Cardiac muscle cell (in vitro differentiated cells and primary cell): ENCODE measurements around the gene PGGHG. TPM values are rescaled to one million over a fixed set of nuclear protein-coding genes. Genes with fewer than 3 reads are reported as not detected.
"Not testable (repeated sequence)": the region's sequence is repeated elsewhere in the genome, so short reads cannot be mapped to it uniquely, and the experiment has no call there.

Experiments used
- DNase-seq, 2 donors: peaks; one replicate each; pipeline versions ENCODE4 v3.0.0 to v3.0.0-alpha.2; 2010 to 2017; ENCODE audit warnings: low read depth in 1 of 2, low spot score in 1 of 2
- H3K27ac ChIP-seq: fragments of 200-600 bp; sonication (generic); 2 replicates; pipeline ENCODE4 v1.5.1; 2016
- H3K27me3 ChIP-seq: fragments of 200-600 bp; sonication (generic); 2 replicates; pipeline ENCODE4 v1.6.0; 2016; ENCODE audit warnings: control low read depth
- H3K36me3 ChIP-seq: fragments of 200-600 bp; sonication (generic); 2 replicates; pipeline ENCODE4 v1.5.1; 2016; ENCODE audit warnings: control low read depth
- H3K4me1 ChIP-seq: fragments of 200-600 bp; sonication (generic); 2 replicates; pipeline ENCODE4 v1.8.1; 2017; ENCODE audit warnings: low read depth, mild to moderate bottlenecking, mixed run types
- H3K4me3 ChIP-seq: fragments of 200-600 bp; sonication (generic); 2 replicates; pipeline ENCODE4 v1.5.1; 2016; ENCODE audit warnings: mild to moderate bottlenecking
- H3K9me3 ChIP-seq: fragments of 200-600 bp; sonication (generic); 2 replicates; pipeline ENCODE4 v1.5.1; 2017; ENCODE audit warnings: low read depth, mild to moderate bottlenecking, control low read depth
- CTCF ChIP-seq: IDR thresholded peaks from 2 replicates; pipeline ENCODE4 v1.5.1; 2012; ENCODE audit warnings: low read depth, mild to moderate bottlenecking, low read length
- polyA plus RNA-seq: library from polyadenylated mRNA; unstranded; fragments of >200 nt; fragmentation: Nextera tagmentation; extraction: Ambion mirVana; gene quantifications from 2 replicates; pipeline ENCODE4 v1.2.1, GENCODE V29; 2016
- total RNA-seq: library from RNA; depleted of rRNA; stranded (reverse); fragments of >200 nt; gene quantifications from 2 replicates; pipeline ENCODE4 v1.2.3, GENCODE V29; 2016

Gene PGGHG
- total and polyA plus RNA-seq, 2 experiments from 2014 or later, result 33.1 to 88.7 TPM

DNA sequence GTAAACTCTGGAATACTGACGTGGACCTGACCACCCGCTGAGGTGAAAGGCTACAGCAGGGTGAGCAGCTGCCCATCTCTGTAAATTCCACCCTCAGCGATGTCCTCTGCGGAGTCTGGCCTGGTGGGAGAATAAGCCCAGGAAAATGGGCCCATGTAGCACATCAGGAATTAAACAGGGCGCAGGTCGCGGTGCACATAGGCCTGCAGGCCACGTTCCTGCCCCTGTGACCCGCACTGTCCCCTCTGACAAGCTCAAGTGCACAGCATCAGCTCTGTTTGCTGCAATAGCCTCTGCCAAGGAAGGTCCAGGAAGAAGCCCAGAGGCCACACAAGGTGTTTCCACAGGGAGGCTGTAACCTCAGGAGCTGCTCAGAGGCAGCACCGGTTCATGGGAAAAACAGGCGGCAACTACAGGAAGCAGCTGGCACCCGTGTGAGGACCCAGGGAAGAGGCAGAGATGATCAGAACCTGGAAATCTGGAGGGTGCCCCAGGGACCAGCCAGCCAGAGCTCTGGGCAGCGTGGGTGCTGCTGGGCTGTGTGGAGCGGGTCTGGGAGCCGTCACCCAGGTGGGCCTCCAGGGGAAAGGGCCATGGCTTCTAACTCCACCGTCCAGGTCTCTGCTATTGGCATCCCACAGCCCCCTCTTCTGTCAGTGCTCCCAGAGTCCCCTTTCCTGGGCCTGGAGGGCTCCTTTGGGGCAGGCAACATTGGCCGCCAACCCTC, 17.9 kb downstream of the PGGHG start:
- H3K4me1 ChIP-seq, result peaks cover 16% of the 10 kb centered on the region
- TF ChIP-seq CTCF, result no peak
- H3K4me3 ChIP-seq, result no peak overlapping the region
- no peaks in the 10 kb centered on the region for H3K36me3 ChIP-seq
- DNase-seq, result no peak
- peak overlapping the region; percentile 87 for H3K27ac ChIP-seq
- no peaks in the 10 kb centered on the region for H3K9me3 ChIP-seq
- no peaks in the 10 kb centered on the region for H3K27me3 ChIP-seq

DNA sequence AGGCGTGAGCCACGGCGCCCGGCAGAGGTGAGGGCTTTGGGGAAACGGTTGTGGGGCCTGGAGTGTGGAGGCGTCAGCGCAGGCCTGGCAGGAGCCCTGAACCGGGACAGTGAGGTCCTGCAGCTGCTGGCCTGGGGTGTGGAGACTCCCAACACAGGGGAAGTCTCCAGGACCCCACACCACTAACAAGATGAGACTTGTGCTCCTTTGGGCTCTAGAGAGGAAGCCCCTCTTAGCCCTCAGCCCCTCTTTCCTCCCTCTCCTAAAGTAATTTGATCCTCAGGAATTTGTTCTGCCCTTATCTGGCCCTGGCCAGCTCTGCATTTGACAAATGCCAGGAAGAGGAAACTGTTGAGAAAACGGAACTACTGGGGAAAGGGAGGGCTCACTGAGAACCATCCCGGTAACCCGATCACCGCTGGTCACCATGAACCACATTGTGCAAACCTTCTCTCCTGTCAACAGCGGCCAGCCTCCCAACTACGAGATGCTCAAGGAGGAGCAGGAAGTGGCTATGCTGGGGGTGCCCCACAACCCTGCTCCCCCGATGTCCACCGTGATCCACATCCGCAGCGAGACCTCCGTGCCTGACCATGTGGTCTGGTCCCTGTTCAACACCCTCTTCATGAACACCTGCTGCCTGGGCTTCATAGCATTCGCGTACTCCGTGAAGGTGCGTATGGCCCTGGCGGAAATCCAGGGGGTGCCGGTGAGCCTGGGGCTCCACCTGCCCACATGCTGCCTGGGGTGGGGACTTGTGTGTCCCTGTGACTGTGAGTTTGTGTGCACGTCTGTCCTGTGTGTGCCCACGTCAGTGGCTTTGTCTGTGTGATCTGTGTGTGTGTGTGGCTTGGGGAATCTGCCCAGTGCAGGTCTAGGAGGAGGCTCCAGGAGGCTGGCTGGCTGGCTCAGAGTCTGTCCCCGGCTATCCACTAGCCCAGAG, 19.1 kb downstream of the PGGHG start, which contains the start of gene IFITM2:
Gene IFITM2, plus strand, starts transcription at position 51 of the 943 bp plus-strand sequence. Its CDS starts 377 bp downstream, at position 428.
- H3K27ac ChIP-seq, result peak within 1 kb of the TSS; percentile 87
- peak; percentile 85 to 93 for DNase-seq
- not testable (repeated sequence) for H3K9me3 ChIP-seq, H3K4me3 ChIP-seq, H3K36me3 ChIP-seq, H3K27me3 ChIP-seq
- peaks cover 20% of the 10 kb centered on the region for H3K4me1 ChIP-seq

GRCh38 chr11:308740-309665, 20.1 kb downstream of the PGGHG start:
- DNase-seq, result peak in 1 of 2 donors; percentile 8

GRCh38 chr11:309979-310572, 21.1 kb downstream of the PGGHG start:
- peak in 1 of 2 donors; percentile 38 for DNase-seq
- H3K4me1 ChIP-seq, result peaks cover 33% of the 10 kb centered on the region
- H3K27ac ChIP-seq, H3K27me3 ChIP-seq, H3K9me3 ChIP-seq, H3K4me3 ChIP-seq, H3K36me3 ChIP-seq: not testable (repeated sequence)

More at GRCh38 chr11:308740-309665, 20.1 kb downstream of the PGGHG start:
- not testable (repeated sequence) for H3K4me3 ChIP-seq, H3K27me3 ChIP-seq, H3K9me3 ChIP-seq, H3K36me3 ChIP-seq
- Histone ChIP-seq H3K27ac (peak overlapping the region; percentile 87), H3K4me1 (peaks cover 27% of the 10 kb centered on the region)

DNA sequence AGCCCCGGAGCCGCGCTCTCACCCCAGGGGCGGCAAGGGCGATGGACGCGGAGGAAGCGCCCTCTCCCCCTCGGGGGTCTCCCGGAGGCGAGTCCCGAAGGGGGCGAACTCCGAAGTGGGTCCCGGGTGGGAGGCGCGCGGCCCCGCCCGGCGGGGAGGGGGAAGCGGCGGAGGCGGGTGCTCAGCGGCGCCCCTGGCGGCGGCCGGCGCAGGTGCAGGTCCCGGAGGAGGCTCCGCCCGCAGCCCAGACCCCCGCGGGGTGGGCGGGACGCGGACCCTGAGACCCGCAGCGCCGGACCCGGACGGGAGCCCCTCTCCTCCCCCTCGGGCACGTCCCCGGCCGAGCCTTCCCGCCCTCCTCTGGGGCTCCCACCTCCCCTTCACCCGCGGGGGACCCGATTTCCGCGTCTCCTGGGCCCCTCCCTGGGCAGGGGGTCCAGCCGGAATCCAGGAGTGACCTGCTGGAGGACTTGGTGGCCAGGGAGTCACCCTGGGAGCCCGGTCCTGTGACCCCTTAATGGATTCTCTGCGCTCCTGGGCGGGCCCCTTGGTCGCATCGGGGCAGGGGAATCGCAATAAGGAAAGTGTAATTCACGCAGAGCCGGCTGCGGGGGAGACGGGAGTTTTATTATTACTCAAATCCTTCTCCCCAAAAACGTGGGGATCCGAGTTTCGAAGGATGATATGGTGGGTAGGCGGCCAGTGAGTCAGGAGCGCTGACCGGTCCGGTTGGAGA, 22.3 kb downstream of the PGGHG start:
- not testable (repeated sequence) for H3K36me3 ChIP-seq, H3K27me3 ChIP-seq, H3K27ac ChIP-seq, DNase-seq, H3K9me3 ChIP-seq, H3K4me3 ChIP-seq
- H3K4me1 ChIP-seq, result peaks cover 33% of the 10 kb centered on the region

DNA sequence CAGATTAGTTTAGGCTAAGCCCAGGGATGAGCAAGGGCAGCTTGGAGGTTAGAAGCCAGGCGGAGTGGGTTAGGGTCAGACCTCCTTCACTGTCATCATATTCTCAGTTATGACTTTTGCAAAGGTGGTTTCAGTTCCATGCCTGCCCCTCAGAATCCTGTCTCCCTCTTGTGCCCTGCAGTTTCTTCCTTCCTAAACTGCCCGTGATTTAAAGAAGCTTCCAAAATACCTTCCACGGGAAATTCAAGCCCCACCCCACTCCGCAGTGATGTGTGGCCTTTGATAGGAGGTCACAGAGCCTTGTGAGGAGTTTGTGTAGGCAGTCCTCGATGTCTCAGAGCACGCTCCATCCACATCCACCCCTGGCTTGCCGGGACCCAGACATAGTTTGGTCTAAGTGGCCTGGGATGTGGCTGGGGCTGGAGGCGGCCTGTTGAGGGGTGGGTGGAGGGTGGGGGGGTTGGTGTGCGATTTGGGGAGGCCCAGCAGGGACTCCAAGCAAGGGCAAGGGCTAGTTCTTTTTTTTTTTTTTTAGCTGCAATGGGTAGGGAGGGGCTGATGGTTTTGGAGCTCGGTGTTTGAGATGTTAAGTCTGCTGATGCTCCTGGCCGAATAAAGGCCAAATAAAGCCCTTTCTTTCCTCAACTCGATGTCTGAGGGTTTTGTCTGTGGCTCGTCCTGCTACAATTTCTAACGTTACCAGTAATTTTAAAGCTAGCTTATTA, 23.3 kb downstream of the PGGHG start:
- TF ChIP-seq CTCF, result no peak
- Histone ChIP-seq H3K9me3 (no peaks in the 10 kb centered on the region), H3K27ac (peak overlapping the region; percentile 90), H3K36me3 (no peaks in the 10 kb centered on the region), H3K4me3 (no peak overlapping the region), H3K4me1 (peaks cover 23% of the 10 kb centered on the region), H3K27me3 (peaks cover 18% of the 10 kb centered on the region)
- peak in 1 of 2 donors; percentile 70 for DNase-seq
